GM06990 (cell line): ENCODE measurements around the gene PTPRU.

Source experiments
- DNase-seq: peaks from one replicate; pipeline ENCODE4 v3.0.0-alpha.2; 2011; ENCODE audit not compliant: insufficient read length; ENCODE audit errors: extremely low read depth
- H3K27me3 ChIP-seq: replicated peaks from 2 replicates; pipeline ENCODE4 v1.6.0; 2011; ENCODE audit warnings: low read length; ENCODE audit not compliant: control insufficient read depth, insufficient read depth
- H3K36me3 ChIP-seq: 2 replicates; pipeline ENCODE4 v1.5.1; 2011; ENCODE audit warnings: low read length; ENCODE audit not compliant: control insufficient read depth, insufficient read depth
- H3K4me3 ChIP-seq: replicated peaks from 2 replicates; pipeline ENCODE4 v1.5.1; 2011; ENCODE audit warnings: low read depth, mild to moderate bottlenecking, control low read depth, low read length
- CTCF ChIP-seq: IDR thresholded peaks from 2 replicates; pipeline ENCODE4 v1.5.1; 2011; ENCODE audit warnings: low read length, control low read depth, mild to moderate bottlenecking, inconsistent platforms; ENCODE audit not compliant: insufficient read depth, poor library complexity, severe bottlenecking

PTPRU gene

GRCh38 chr1:29222686-29223085, 13.6 kb upstream of the PTPRU start:
- TF ChIP-seq CTCF = no peak

GRCh38 chr1:29223521-29223920, 12.8 kb upstream of the PTPRU start:
- no peak for DNase-seq
- TF ChIP-seq CTCF = no peak
- Histone ChIP-seq H3K4me3 (no peak overlapping the region), H3K36me3 (no peaks in the 10 kb centered on the region; the same call in 1 of the 2 replicates), H3K27me3 (no peaks in the 10 kb centered on the region)

More at GRCh38 chr1:29222686-29223085, 13.6 kb upstream of the PTPRU start:
- no peak overlapping the region for H3K4me3 ChIP-seq
- H3K36me3 ChIP-seq = no peaks in the 10 kb centered on the region; the same call in none of the 2 replicates
- H3K27me3 ChIP-seq = no peaks in the 10 kb centered on the region
- no peak for DNase-seq

GRCh38 chr1:29224356-29224837, 11.9 kb upstream of the PTPRU start:
- H3K27me3 ChIP-seq = no peaks in the 10 kb centered on the region
- TF ChIP-seq CTCF = no peak
- H3K4me3 ChIP-seq = no peak overlapping the region
- no peaks in the 10 kb centered on the region for H3K36me3 ChIP-seq
- no peak for DNase-seq

- no peaks in the 10 kb centered on the region for H3K27me3 ChIP-seq
- H3K4me3 ChIP-seq = no peak overlapping the region
- no peak for DNase-seq
- no peak for TF ChIP-seq CTCF
- H3K36me3 ChIP-seq = no peaks in the 10 kb centered on the region
Observed at GRCh38 chr1:29225361-29225760, 11.0 kb upstream of the PTPRU start.

- no peak overlapping the region for H3K4me3 ChIP-seq
- no peak for DNase-seq
- no peak for TF ChIP-seq CTCF
- H3K36me3 ChIP-seq = no peaks in the 10 kb centered on the region
- H3K27me3 ChIP-seq = no peaks in the 10 kb centered on the region
Observed at GRCh38 chr1:29227511-29227910, 8.8 kb upstream of the PTPRU start.

GRCh38 chr1:29230204-29230552, 6.1 kb upstream of the PTPRU start:
- no peaks in the 10 kb centered on the region for H3K27me3 ChIP-seq
- no peak for TF ChIP-seq CTCF
- no peak for DNase-seq
- H3K4me3 ChIP-seq = peak overlapping the region; percentile 89
- no peaks in the 10 kb centered on the region for H3K36me3 ChIP-seq
